Measurements from ENCODE around the gene TUBA3D. TPM values are rescaled to one million over a fixed set of nuclear protein-coding genes. Genes with fewer than 3 reads are reported as not detected.
A peak's percentile ranks its signal among the peaks of the same experiment; 100 is the strongest.

Gene TUBA3D
- total and polyA plus RNA-seq, 2 of the 13 experiments (the other 11 are each of a cell fraction or from before 2014, with no cell fraction given), result not detected

- no peak for TF ChIP-seq NFIB (CRISPR knock-in tag; IDR thresholded peaks at IDR 0.05; ENCODE audit: borderline replicate concordance)
- 0 out of 2 replicates have a peak, but pooled peaks have one; percentile 16 for TF ChIP-seq GZF1 (CRISPR knock-in tag; IDR thresholded peaks at IDR 0.05)
- TF ChIP-seq ARID5B (CRISPR knock-in tag; IDR thresholded peaks at IDR 0.05), result 0 out of 2 replicates have a peak, but pooled peaks have one; percentile 3
- no peak for TF ChIP-seq CBFB (CRISPR knock-in tag; IDR thresholded peaks at IDR 0.05)
- TF ChIP-seq, protein P1, sequence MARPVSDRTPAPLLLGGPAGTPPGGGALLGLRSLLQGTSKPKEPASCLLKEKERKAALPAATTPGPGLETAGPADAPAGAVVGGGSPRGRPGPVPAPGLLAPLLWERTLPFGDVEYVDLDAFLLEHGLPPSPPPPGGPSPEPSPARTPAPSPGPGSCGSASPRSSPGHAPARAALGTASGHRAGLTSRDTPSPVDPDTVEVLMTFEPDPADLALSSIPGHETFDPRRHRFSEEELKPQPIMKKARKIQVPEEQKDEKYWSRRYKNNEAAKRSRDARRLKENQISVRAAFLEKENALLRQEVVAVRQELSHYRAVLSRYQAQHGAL (CRISPR knock-in tag; IDR thresholded peaks at IDR 0.05; ENCODE audit: not compliant biosample characterization), result peak; percentile 91
- TF ChIP-seq ZNF562 (CRISPR knock-in tag; IDR thresholded peaks at IDR 0.05; ENCODE audit: borderline replicate concordance), result no peak
- no peak for TF ChIP-seq ZNF101 (CRISPR knock-in tag; IDR thresholded peaks at IDR 0.05; ENCODE audit: borderline replicate concordance, low read depth)
- no peak for TF ChIP-seq ONECUT2 (CRISPR knock-in tag; IDR thresholded peaks at IDR 0.05)
- TF ChIP-seq ZNF367 (CRISPR knock-in tag; IDR thresholded peaks at IDR 0.05; ENCODE audit: borderline replicate concordance), result no peak
- TF ChIP-seq NFAT5 (CRISPR knock-in tag; IDR thresholded peaks at IDR 0.05), result no peak
- TF ChIP-seq ZNF280B (CRISPR knock-in tag; IDR thresholded peaks at IDR 0.05; ENCODE audit: borderline replicate concordance), result 0 out of 2 replicates have a peak, but pooled peaks have one; percentile 32
- TF ChIP-seq ZSCAN30 (CRISPR knock-in tag; IDR thresholded peaks at IDR 0.05), result 0 out of 2 replicates have a peak, but pooled peaks have one; percentile 31
- no peak for TF ChIP-seq ATRX (CRISPR knock-in tag; IDR thresholded peaks at IDR 0.05; ENCODE audit: borderline replicate concordance)
- peak; percentile 90 for TF ChIP-seq KDM5A (IDR thresholded peaks at IDR 0.05; ENCODE audit: borderline replicate concordance, low read length)
- no peak for TF ChIP-seq KAT2B (IDR thresholded peaks at IDR 0.05; ENCODE audit: borderline replicate concordance, low read depth, low read length)
- TF ChIP-seq PAF1 (CRISPR knock-in tag; IDR thresholded peaks at IDR 0.05), result no peak
Measured at GRCh38 chr2:131493199-131493968, 17.5 kb downstream of the TUBA3D start (continued).

All from HepG2 (cell line).